ENCODE measurements around the gene OR9G1.
"Not testable (repeated sequence)": the region's sequence is repeated elsewhere in the genome, so short reads cannot be mapped to it uniquely, and the experiment has no call there.

The OR9G1 gene

GRCh38 chr11:56698795-56699194 is at the start of gene OR9G1:
Gene OR9G1 (plus strand): TSS chr11:56699095. CDS start chr11:56700388, 1,293 bp downstream.
- DNase-seq = no peak

- DNase-seq = no peak
These were observed 39.1 kb upstream of the OR9G1 start for GRCh38 chr11:56659755-56660154.

- DNase-seq = no peak
These were observed 35.5 kb upstream of the OR9G1 start, which contains the start of gene OR5AR1 for GRCh38 chr11:56663386-56663785. Gene OR5AR1 (plus strand): TSS chr11:56663686. CDS start chr11:56663686, 0 bp downstream.

GRCh38 chr11:56670984-56671383 is 27.9 kb upstream of the OR9G1 start:
- no peak for DNase-seq

GRCh38 chr11:56688554-56689100 is 10.3 kb upstream of the OR9G1 start:
- no peak for DNase-seq

- not testable (repeated sequence) for DNase-seq
These were observed 7.7 kb upstream of the OR9G1 start for GRCh38 chr11:56691179-56691578.

GRCh38 chr11:56693428-56693827 is 5.5 kb upstream of the OR9G1 start:
- DNase-seq = no peak

GRCh38 chr11:56700242-56700913 is 1.5 kb downstream of the OR9G1 start:
- no peak for DNase-seq

- no peak for DNase-seq
These were observed 2.1 kb downstream of the OR9G1 start for GRCh38 chr11:56700914-56701485.

- DNase-seq = no peak
These were observed 7.0 kb downstream of the OR9G1 start for GRCh38 chr11:56705784-56706396.

GRCh38 chr11:56706486-56706885 is 7.6 kb downstream of the OR9G1 start:
- no peak for DNase-seq

GRCh38 chr11:56714206-56714605 is 15.3 kb downstream of the OR9G1 start:
- no peak for DNase-seq

GRCh38 chr11:56716379-56716854 is 17.5 kb downstream of the OR9G1 start:
- DNase-seq = no peak

GRCh38 chr11:56720513-56720912 is 21.6 kb downstream of the OR9G1 start:
- DNase-seq = no peak

GRCh38 chr11:56740107-56740506 is 41.2 kb downstream of the OR9G1 start:
- no peak for DNase-seq

- DNase-seq = no peak
These were observed 42.0 kb downstream of the OR9G1 start for GRCh38 chr11:56740886-56741285.

- DNase-seq = no peak
These were observed 49.7 kb downstream of the OR9G1 start, which contains the start of gene OR9G4 for GRCh38 chr11:56748597-56748996. Gene OR9G4 (minus strand): TSS chr11:56748697. CDS start chr11:56743766, 4,931 bp downstream.

GRCh38 chr11:56750190-56750589 is 51.3 kb downstream of the OR9G1 start:
- DNase-seq = no peak

- no peak for DNase-seq
These were observed 52.6 kb downstream of the OR9G1 start for GRCh38 chr11:56751480-56751879.

Measured in activated naive CD4-positive, alpha-beta T cell treated with Interleukin-2 at 50 U/mL for 16 hours (primary cell).